ENCODE data around the gene POLR2C.
"Not testable (repeated sequence)": the region's sequence is repeated elsewhere in the genome, so short reads cannot be mapped to it uniquely, and the experiment has no call there.

The POLR2C gene

GRCh38 chr16:57480754-57481230 lies 18.3 kb downstream of the POLR2C start:
- no peak for DNase-seq

GRCh38 chr16:57481421-57481820 lies 18.9 kb downstream of the POLR2C start:
- DNase-seq = no peak

GRCh38 chr16:57482845-57483545 lies 20.5 kb downstream of the POLR2C start:
- no peak for DNase-seq

GRCh38 chr16:57483725-57484514 lies 21.4 kb downstream of the POLR2C start:
- no peak for DNase-seq

DNA sequence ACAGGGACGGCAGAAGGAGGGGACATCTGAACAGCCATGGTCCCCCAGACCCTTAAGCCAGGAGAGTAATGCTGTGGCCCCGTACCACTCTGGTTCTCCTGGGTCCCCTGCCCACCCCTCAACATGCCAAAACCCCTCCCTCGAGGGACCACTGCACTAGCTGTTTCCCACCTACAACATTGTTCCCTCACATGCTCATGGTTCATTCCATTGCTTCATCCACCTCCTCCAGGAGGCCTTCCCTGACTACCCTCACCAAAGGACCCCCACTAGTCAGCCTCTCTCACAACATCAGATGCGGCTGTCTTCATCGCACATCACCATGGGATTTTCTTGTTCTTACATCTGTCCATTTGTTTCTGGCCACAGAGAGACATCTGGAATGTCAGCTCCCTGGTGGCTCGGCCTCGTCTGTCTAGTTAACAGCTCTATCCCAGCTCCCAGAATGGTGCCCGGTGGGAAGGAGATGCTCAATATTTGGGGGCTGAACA lies 22.1 kb downstream of the POLR2C start:
- no peak for DNase-seq

DNA sequence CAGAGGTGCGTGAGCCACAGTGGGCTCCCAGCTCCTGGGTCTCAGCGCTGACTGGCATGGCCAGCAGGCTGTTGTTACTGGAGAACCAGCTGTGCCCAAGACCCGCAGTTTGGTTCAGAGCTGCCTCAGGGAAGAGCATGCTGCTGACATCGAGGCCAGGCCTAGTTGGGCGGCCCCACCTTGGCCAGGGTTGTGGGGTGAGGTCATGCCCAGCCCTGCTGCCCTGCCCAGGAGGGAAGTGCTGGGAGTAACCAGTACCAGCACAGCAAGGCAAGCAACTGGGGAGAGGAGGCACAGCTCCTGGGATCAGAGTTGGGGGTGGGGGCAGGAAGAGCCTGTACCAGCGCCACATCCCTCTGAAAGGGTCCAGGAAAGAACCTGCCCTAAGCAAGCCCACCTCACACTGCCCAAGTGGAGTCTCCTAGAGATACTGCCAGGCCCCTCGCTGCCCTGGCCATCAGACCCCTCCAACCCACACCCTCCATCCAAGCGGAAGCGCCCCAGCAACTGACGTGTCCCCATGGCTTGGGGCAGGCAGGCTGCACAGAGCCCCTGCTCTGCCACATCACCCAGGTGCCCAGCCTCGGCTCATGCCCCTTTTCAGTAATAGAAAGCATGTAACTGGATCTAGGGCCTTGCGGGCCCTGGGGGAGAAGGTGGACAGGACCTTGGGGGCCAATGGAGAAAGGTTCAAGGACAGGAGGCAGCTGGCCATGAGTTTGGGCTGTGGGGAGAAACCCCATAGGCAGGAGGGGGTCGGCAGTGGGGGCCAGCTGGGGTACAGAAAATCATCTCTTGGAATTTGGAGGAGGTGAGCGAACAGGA lies 22.8 kb downstream of the POLR2C start:
- no peak for DNase-seq

DNA sequence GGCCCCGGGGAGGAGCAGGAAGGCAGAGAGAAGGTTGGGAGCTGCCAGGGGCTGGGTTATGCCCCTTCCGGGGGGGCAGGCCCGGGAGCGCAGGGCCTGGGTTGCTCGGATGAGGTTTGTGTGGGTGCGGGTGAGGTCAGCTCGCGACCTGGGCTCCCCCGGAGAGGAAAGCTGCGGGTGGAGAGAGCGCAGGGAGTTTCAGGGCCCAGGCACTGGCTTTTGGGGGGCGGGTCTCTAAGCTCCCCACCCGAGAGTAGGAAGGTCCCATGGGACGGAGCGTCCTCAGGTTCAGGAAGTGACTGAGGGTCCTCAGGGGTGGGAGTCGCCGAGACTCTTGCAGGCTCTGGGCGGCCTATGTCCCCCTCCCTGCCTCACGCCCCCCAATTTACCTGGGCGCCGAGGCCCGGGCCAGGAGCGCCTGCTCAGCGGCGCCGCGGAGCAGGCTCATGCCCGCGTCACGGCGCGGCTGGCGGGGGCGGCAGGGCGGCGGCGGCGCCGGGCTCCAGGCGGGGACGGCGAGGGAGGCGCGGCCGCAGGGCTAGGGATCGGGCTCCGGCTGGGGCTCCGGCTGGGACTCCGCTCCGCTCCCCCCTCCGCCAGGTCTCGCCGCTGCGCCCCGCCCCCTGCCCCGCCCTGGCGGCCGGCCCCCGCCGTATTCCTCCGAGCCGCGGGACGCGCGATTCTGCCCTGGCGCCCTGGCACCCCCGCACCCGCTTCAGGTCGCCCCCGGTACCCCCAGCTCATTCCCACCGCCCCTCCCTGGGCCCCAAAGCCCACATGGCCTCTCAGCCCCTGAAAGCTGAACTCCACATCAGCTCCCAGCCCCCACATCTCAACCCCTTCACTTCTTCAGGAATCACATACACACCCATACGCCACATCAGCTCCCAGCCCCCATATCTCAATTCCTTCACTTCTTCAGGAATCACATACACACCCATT lies 23.7 kb downstream of the POLR2C start, which contains the start of gene DOK4:
TSS of gene DOK4 (minus strand) at position 578 of the 942 bp plus-strand sequence. CDS start 6,986 bp downstream, outside the sequence.
- DNase-seq = no peak

- no peak for DNase-seq
Measured at GRCh38 chr16:57486858-57487834, 24.7 kb downstream of the POLR2C start.

GRCh38 chr16:57489229-57489628 lies 26.8 kb downstream of the POLR2C start:
- no peak for DNase-seq

DNA sequence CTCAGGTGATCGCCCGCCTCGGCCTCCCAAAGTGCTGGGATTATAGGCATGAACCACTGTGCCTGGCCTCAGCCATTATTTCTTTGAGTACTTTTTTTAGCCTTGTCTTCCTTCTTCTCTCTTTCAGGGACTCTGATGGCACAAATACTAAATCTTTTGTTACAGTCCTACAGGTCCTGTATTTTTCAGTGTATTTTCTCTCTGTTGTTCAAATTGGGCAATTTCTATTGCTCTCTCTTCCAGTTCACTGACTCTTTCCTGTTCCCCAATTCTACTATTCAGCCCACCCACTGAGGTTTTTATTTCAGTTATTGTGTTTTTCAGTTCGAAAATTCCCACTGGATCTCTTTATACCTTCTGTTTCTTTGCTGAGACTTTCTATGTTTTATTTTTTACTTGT lies 31.3 kb downstream of the POLR2C start:
- DNase-seq = no peak

GRCh38 chr16:57497121-57497520 lies 34.6 kb downstream of the POLR2C start:
- DNase-seq = no peak

- no peak for DNase-seq
Measured at GRCh38 chr16:57498031-57498430, 35.6 kb downstream of the POLR2C start.

GRCh38 chr16:57499941-57500340 lies 37.5 kb downstream of the POLR2C start:
- DNase-seq = not testable (repeated sequence)

DNA sequence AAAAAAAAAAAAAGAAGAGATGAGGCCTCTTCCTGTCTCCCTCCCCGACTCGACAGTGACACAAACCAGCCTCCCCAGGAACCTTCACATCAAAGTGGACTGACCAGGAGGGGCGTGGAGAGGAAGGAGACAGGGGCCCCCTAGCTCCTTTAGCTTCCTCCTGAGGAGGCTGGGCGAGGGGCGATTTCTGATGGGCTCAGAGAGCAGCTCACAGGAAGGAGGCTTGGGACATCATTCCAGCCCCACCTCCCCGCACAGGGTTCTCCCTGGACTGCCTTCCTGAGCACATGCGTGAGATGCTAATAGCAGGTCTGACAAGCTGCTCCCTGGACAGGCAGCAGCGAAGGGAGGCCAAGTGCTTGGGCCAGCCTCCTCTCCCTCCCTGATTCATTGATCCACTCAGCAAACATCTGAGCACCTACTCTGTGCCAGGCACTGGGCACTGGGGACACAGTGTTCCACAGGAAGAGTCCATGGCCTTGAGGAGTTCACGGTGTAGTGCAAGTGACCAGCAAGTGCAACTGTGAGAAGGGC lies 38.2 kb downstream of the POLR2C start:
- DNase-seq = no peak

- DNase-seq = no peak
Measured at GRCh38 chr16:57501492-57501891, 39.0 kb downstream of the POLR2C start.

GRCh38 chr16:57502048-57502775 lies 39.7 kb downstream of the POLR2C start:
- no peak for DNase-seq

- peak; percentile 50 for DNase-seq
Measured at GRCh38 chr16:57503366-57503765, 40.9 kb downstream of the POLR2C start.

DNA sequence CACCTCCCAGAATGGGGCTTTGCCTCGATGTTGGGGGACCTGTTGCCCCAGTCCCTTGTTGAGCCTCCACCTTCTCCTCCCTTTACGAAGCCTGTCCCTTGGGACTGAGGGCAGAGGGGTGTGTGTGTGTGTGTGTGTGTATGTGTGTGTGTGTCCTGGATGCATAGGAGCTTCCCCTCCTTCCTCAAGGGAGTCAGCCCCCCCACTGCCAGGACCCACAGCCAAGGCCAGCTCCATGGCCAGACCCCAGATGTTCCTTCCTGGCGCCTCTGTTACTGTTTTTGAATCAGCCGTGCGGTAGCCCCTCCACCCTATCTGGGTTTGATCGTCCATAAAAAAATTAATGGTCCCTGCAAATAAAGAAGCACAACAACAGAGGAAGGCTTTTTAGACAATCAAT lies 41.5 kb downstream of the POLR2C start:
- DNase-seq = no peak

DNA sequence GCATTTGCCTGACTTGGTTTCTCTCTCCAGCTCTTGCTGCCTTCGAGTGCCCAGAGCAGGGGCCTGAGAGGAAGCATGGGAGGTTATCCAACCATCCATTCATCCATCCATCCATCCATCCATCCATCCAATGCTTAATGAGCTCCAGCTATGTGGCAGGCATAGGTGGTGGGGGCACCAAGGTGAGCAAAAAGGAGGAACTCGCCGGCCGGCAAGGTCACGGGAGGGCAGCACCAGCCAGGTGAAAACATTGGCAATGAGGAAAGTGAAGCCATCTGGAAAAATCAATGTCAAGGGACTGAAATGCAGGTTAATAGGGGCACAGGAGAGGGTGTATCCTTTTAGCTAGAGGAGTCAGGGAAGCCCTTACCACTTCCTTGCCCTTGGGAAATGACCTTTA lies 42.0 kb downstream of the POLR2C start:
- no peak for DNase-seq

- DNase-seq = no peak
Measured at GRCh38 chr16:57505169-57505568, 42.7 kb downstream of the POLR2C start.
